SIG-M5 treated with dmso at 0.1 percent for 504 hours (cell line): ENCODE measurements around the gene PSMD12.
"Not testable (repeated sequence)": the region's sequence is repeated elsewhere in the genome, so short reads cannot be mapped to it uniquely, and the experiment has no call there.

Experiments
- DNase-seq: peaks from one replicate; lab custom pipeline; 2025; ENCODE audit not compliant: unreplicated experiment; lab: John Stamatoyannopoulos, UW

PSMD12 gene

DNA sequence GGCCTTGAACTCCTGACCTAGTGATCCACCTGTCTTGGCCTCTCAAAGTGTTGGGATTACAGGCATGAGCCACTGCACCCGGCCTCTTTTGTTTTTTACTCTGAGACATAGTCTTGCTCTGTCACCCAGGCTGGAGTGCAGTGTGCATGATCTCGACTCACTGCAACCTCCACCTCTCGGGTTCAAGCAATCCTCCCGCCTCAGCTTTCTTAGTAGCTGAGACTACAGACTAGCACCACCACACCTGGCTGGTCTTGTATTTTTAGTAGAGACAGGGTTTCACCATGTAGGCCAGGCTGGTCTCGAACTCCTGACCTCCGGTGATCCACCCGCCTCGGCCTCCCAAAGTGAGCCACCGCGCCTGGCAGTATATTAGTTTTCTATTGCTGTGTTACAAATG is 22.2 kb upstream of the PSMD12 start:
- not testable (repeated sequence) for DNase-seq

DNA sequence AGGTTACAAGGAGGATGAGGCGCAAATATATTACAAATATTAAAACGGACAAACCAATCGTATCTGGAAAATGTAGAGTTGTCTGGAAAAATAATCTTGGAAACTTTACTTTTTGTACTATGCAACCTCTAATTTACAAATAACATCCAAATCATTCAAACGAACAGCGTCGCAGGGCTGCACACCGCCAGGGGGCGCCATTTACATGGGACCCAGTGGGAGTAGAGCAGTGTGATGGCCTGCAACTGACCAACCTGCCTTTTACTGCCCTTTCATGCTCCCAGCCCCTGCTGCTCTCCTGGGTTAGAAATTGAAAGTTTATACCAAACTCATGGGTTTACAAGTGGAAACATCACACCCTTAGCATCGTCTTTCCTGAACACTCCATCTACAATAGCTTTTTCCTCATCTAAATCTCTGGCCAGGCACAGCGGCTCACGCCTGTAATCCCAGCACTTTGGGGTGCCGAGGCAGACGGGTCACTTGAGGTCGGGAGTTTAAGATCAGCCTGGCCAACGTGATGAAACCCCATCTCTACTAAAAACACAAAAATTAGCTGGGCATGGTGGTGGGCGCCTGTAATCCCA is 20.7 kb upstream of the PSMD12 start:
- peak; percentile 51 for DNase-seq

DNA sequence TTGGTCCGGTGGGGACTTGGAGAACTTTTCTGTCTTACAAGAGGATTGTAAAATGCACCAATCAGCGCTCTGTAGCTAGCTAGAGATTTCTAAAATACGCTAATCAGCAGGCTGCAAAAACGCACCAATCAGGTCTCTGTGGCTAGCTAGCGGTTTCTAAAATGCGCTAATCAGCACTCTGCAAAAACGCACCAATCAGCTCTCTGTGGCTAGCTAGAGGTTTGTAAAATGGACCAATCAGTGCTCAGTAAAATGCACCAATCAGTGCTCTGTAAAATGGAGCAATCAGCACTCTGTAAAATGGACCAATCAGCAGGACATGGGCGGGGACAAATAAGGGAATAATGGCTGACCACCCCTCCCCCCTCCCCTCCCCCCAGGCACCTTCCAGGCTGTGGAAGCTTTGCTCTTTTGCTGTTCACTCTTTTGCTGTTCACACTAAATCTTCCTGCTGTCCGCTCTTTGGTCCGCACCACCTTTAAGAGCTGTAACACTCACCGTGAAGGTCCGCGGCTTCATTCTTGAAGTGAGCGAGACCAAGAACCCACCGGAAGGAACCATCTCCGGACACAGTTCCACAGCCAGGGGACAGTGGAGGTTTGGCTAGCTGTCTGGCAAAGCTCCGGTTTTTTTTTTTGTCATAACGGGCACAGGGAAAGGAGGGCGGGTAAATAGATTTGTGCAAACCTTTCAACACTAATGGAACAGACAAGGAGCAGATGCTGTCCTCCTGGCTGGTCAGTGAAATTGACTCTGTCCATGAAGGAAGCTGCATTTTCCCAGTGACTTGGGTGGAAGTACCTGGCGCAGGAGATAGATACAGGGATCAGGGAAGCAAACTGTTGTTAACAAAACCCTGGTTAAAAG is 19.0 kb upstream of the PSMD12 start:
- no peak for DNase-seq

DNA sequence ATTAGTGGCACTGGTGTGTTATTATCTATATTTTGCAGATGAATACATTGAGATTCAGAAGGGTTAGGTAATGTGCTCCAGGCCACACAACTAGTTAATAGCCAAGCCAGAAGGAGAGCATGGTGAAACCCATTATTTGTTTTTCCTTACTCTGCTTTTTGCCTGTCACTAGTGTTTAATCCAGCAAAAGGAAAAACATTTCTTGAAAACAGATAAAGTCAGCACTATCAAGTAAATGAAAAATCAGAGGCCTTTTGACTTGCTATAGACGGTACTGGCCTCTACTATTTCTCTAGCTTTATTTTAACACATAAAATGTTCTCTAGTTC is 15.5 kb upstream of the PSMD12 start:
- DNase-seq: no peak

DNA sequence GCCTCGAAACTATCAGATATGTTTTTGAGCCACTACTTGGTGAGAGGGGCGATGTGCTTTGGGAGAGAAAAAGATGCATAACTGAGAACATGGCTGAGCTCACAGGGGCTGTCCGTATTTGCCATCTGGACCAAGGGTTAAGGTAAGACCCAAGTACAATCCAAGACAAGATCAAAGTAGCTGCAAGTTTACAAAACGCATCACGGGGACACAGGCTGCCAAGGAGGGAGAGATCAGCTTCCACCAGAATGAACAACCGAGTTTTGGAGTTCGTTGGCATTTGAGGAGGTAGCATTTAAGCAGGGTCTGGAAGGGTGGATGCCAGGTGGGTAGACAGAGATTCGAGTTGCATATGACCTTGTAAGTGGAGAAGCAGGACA is 12.9 kb upstream of the PSMD12 start:
- no peak for DNase-seq

DNA sequence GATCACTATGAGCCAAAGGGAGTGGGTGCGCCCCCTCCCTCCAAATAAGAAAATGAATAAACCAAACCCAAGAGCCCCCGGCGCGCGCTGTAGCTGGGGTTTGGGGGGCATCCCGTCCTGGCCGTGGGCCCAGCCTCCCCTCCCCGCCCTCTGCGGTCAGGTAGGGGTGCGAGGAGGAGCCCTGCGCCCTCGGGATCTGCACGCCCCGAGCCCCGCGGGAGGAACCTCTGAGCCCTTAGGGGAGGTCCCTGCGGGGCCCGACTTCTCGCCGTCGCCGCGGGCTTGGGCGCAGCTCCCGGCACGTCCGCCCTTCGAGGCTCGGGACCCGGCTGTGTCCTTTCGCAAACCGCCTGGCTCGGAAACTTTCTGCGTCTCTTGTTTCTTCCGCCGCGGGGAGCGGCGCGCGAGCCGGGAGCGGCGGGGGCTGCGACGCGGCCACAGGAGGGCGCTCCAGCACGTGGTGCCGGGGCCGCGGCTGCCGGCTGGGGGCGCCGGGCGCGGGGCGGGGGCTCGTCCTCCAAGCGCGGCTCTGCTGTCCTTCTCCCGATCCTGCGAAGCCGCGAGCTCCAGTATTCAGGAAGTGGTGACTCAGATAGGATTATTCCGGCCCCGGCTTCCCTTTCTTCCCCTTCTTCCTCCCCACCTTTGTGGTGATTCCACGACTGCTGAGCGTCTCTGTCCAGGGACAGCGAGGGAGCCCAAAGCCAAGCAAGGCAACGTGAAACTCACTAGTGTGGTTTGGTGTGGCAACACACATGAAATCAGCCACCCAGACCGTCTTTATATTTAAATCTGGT is 12.3 kb upstream of the PSMD12 start:
- peak; percentile 82 for DNase-seq

DNA sequence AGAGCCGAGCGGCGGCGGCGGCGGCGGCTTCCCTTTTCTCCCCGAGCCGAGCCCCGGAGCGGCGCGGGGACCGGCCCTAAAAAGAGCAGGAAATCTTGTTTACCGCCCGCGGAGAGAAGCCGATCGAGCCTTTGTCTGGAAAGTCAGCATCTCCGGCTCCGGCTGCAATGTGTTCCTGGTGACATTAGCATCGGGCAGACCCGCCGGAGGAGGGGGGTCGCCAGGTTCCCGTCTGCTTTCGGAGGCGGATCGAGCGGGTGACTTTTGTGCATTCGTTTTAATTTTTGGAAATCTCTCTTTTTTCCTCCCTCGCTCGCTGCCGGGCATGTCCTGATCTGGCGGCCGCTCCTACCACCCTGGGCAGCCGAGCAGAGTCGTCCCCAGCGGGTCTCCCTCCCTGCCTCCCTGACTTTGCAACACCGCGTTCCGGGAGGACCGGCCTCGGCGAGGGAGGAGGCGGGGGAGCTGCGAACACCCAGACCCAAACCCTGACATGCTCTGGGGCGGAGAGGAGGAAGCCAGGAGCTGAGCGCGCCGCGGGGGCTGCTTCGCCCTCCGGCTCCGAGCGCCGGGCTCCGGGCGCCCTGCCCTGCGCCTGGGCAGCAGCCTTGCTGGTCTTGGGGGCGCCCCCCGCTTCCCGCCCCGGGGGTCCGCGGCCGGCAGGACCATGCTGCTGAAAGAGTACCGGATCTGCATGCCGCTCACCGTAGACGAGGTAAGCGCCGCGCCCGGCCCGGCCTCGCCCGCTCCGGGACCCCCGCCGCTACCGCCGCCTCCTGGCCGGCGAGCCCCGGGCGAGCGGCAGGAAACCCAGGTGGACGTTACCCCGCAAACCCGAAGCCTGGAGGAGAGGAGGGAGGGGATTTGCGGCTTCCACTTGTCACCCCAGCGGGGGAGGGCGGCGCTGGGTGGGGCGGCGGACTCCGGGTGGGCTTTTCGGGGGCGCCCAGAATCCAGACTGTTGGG is 11.4 kb upstream of the PSMD12 start:
- peak; percentile 59 for DNase-seq

DNA sequence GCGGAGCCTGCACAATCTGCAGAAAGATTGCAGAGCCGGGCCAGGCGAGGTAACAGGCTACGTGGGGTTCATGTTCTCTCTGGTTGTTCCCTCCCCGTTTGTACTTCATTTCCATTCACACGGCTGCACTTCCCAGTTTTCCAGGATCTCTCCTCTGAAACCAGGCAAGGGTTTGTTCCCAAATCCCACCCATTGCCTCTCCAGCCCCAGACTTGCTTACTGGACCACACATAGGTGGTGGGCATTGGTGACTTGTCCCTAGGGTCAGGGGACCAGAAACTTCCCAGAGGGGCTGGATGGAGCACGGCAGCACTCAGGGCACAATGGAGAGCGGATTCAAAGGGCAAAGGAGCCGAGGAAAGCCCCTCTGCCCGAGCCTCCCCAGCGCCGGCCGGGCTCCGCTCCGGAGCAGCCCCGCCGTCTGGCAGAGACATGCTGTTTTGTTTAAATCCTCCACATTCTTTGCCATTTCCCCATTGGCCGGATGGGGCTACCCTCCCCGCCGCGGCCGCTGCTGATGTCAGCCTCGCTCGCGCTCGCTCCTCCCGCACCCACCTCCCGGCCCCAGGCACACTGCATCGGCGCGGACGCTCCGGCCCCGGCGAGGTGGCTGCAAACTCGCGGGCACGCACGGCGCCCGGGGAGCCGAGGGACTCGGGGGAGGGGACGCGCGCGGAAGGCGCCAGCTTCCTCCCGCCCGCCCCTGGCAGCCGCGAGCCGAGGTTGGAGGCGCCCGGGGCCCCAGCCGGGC is 10.5 kb upstream of the PSMD12 start, which contains the start of gene PITPNC1:
Gene PITPNC1 (plus strand): TSS at position 545 of the 751 bp plus-strand sequence.
- peak; percentile 91 for DNase-seq

DNA sequence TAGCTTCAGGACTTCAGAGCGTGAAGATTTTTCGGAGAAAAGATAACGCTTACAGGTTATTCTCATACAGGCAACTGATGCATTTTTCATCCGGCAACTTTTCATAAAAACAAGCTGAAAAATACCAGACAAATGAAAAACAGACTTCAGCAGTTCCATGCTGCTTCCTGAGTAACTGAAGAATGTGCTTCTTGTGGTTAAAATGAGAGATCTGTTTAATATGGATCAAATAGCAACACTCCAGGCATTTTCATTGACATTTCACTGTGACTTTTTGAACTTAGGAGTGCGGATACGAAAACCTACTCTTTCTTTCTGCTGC is 10.0 kb upstream of the PSMD12 start:
- no peak for DNase-seq

DNA sequence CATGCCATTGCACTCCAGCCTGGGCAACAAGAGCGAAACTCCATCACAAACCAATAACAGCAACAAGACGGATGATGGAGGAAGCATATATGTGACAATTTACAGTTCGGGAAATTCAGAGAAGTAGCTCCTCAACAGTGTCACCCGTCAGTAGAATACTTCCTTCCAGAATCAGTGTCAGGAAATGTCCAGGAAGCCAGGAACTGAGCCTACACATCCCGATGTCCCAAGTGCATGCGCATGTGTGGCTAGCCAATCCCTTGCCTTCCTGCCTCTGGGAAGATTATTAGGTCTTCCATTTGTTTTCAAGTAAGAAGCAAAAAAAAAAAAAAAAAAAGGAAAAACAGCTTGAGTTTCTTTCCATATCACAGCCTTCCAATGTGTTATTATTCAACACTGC is 9.3 kb upstream of the PSMD12 start:
- no peak for DNase-seq

DNA sequence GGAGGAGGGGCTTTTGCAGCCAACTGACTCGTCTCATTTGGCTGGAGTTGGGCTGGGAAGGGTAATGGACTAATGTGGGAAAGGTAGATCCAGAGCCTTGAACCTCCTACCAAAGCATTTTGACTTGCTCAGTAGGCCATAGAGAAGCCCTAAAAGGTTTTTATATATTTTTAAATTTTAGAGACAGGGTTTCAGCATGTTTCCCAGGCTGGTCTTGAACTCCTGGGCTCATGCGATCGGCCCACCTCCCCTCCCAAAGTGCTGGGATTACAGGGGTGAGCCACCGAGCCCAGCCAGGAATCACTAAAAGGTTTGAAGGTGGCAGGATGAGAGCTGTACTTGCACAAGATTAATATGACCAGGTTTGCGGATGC is 8.7 kb upstream of the PSMD12 start:
- DNase-seq: no peak

DNA sequence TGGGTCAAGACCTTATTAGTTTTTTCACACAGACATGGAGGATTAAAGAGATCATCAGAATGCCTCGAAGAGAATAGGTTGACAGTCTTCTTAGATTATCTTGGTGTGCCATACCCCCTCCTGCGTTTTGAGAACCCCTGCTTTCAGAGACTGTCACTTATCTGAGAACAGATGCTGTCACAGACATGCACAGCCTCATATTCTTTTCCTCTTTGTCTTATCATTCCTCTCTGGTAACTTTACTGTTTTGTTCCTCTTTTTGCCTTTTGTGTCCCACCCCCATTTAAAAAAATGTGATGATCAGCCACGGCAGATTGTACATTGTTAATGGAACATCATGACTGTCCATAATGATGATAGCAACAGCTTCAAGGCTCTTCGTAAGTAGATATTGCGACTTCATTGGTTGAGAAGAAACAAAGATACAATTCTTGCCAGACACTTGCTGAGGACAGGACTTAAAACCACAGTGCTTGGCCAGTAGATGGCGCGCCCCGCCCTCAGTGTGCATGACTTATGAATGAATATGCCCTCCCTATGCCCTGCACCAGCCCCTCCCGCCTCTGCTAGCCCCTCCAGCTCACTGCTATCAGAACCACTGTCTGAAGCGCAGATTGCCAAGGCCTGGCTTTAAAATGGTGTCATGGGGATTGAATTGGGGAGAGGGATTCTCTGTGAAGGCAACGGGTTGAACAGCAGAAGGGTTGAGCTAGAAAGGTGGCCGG is 8.1 kb upstream of the PSMD12 start:
- peak; percentile 95 for DNase-seq

DNA sequence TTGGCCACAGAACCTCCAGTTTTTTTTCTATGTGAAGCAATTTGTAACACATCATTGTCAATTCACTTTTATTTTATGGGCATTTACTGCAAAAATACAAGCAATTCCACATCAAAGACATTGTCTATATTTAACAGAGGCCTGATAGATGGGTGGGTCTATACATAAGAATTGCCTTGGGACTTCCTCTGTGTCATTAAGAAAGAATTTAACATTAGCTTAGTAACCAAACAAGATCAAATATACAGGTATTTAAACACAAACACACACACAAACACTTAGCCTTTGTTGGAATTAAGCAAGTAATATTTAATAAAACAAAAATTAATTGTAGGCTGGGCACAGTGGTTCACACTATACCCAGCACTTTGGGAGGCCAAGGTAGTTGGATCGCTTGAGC is 6.4 kb upstream of the PSMD12 start:
- no peak for DNase-seq

DNA sequence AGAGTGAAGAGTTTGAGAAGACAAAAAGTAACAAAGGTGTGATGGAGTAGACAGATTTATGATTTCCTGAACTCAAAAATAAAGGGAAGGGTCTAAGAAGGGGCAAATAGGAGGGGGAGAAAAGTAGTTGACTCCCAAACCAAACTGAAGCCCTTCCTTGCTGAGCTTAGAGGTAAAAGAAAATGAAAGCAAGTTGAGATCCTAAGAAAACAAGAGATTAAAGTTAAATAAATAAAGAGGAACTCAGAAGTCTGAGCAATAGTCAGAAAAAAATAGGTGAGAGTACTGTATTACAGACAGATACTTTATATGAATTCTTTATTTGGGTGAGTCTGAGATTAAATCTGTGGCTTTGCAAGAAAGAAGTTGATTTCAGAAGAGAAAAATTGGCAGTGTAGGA is 3.3 kb upstream of the PSMD12 start:
- DNase-seq: no peak

DNA sequence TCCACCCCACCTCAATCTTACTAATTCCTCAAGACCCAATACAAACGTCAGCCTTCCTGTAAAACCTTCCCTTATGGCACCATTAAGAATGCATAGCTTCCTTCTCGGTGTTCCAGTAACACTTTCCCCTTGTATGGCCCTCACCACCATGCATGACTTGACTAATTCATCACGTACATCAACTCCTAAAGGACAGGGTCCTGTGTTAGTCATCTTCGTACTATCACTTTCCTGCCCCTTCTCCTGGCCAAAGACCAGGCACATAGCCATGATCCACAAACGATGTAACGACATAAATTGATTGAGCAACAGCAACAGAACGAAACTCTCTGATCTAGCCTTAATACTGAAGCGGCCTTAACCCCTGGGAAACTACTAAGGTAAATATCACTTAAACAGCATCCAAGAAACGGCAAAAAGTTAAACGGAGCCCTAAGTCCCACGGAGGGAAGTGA is 612 bp downstream of the PSMD12 start:
- peak; percentile 78 for DNase-seq

DNA sequence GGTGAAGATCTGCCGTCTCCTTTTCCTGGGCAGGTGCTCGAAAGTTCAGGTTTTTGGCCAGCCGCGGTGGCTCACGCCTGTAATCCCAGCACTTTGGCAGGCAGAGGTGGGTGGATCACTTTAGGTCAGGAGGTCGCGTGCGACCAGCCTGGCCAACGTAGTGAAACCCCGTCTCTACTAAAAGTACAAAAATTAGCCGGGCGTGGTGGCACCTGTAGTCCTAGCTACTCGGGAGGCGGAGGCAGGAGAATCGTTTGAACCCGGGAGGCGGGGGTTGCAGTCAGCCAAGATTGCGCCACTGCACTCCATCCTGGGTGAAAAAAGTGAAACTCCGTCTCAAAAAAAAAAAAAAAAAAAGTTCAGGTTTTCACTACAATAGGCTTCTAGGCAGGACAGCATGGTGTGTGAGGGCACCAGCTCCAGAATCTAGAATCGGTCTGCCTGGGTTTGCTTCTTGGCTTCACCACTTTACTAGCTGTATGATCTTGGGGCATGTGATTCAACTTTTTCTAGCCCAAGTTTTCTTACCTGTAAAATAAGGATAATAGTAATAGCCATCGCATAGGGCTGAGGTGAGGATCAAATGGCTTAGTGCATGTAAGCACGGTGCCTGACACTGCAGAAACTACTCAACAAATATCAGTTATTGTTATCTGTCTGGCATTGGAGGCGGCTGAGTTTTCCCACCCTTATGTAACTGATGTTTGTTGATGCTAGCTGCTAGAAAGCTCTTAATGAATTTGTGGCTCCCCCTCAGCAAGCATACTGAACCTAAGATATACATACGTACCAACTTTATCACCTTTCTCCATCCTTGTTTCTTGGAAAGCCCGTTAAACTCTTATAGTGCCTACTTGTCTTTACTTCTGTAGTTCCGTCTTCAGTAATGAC is 1.3 kb downstream of the PSMD12 start:
- DNase-seq: peak; percentile 25

DNA sequence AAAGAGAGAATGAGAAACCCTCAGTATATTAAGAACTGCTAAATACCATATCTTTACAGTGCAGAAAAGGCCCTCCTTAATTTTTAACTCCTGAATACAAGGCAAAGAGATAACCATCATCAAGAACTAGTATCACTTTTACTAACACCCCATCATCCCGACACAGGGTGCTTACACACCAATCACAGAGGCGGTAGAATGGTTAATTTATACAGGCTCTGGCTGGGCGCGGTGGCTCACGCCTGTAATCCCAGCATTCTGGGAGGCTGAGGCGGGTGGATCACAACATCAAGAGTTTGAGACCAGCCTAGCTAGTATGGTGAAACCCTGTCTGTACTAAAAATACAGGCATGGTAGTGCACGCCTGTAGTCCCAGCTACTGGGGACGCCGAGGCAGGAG is 4.2 kb downstream of the PSMD12 start:
- DNase-seq: no peak

DNA sequence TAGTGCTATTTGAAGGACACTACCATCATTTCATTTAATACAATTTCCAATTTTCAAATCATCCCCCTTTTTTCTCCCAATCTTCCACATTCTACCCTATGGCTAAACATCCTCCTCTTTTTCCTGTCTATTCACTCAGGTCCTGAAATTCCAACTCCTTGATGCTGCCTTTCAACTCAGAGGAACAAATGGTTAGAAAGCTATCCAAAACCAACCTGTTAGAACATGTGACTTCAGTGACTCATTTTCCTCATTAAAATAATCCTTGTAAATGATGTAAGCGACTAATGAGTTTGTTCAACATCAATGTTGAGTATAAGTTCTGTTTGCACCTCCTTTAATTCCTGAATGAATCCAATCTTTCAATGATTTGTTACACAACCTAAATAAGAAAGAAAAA is 5.5 kb downstream of the PSMD12 start:
- no peak for DNase-seq
